Panc1 (cell line): ENCODE data around the gene OVAAL. TPM values are rescaled to one million over a fixed set of nuclear protein-coding genes. Genes with fewer than 3 reads are reported as not detected.

Source experiments
- ATAC-seq: fragments of 200-7000 bp; cut with Tn5 transposase; 2 replicates; pipeline ENCODE4 v1.9.1; 2020; ENCODE audit warnings: mild to moderate bottlenecking, moderate library complexity
- BruUV-seq: library from RNA; stranded (reverse); fragments of 400-500 nt; replicated peaks from 2 replicates; lab custom pipeline; 2021; lab: Mats Ljungman, UMichigan
- CTCF ChIA-PET: fragments of 300-600 bp; sonication (Branson Sonifier 250); formaldehyde crosslinking; loops from one replicate; lab custom pipeline; 2022; ENCODE audit warnings: antibody characterized with exemption; lab: Charles Lee
- POLR2A ChIA-PET: fragments of 300-600 bp; sonication (Branson Sonifier 250); formaldehyde crosslinking; loops from one replicate; lab custom pipeline; 2022; ENCODE audit warnings: antibody characterized with exemption; lab: Charles Lee
- DNase-seq: peaks from one replicate; pipeline ENCODE4 v3.0.0-alpha.2; 2010; ENCODE audit warnings: low read depth, low spot score
- H3K27ac ChIP-seq: 2 replicates; pipeline ENCODE4 v1.5.1; 2011; ENCODE audit warnings: mild to moderate bottlenecking, low read length, inconsistent platforms
- H3K27me3 ChIP-seq: fragments of 200-500 bp; sonication (Bioruptor generic); 2 replicates; pipeline ENCODE4 v1.6.0; 2014; ENCODE audit warnings: low read length, inconsistent platforms; ENCODE audit not compliant: control insufficient read depth, insufficient read depth
- H3K36me3 ChIP-seq: fragments of 200-500 bp; sonication (Bioruptor generic); 2 replicates; pipeline ENCODE4 v1.5.1; 2014; ENCODE audit warnings: inconsistent platforms, mild to moderate bottlenecking, low read length, moderate library complexity; ENCODE audit not compliant: control insufficient read depth, insufficient read depth
- H3K4me1 ChIP-seq: 2 replicates; pipeline ENCODE4 v1.5.1; 2011; ENCODE audit warnings: inconsistent platforms, mild to moderate bottlenecking, low read length, moderate library complexity; ENCODE audit not compliant: control insufficient read depth, insufficient read depth
- H3K4me3 ChIP-seq, 2 experiments: 2 replicates each; pipeline ENCODE4 v1.5.1; 2011 to 2012; ENCODE audit warnings: low read depth in 2 of 2, low read length in 2 of 2, mild to moderate bottlenecking in 2 of 2, inconsistent platforms in 1 of 2, moderate library complexity in 1 of 2
- H3K9me3 ChIP-seq: fragments of 200-500 bp; sonication (Bioruptor generic); 2 replicates; pipeline ENCODE4 v1.5.1; 2014; ENCODE audit warnings: low read depth, mild to moderate bottlenecking, inconsistent platforms, low read length, moderate library complexity; ENCODE audit not compliant: control insufficient read depth, insufficient read depth
- CTCF ChIP-seq: fragments of 450-650 bp; IDR thresholded peaks from 2 replicates; pipeline ENCODE4 v1.5.1; 2017; ENCODE audit warnings: mild to moderate bottlenecking
- POLR2AphosphoS5 ChIP-seq: IDR thresholded peaks from 2 replicates; pipeline ENCODE4 v1.6.1; 2012; ENCODE audit warnings: mild to moderate bottlenecking, low read depth, low read length, moderate library complexity
- REST ChIP-seq, 2 experiments: IDR thresholded peaks; 2 replicates each; pipeline ENCODE4 v1.6.1; 2011 to 2012; ENCODE audit warnings: low read depth in 2 of 2, control low read depth in 1 of 2, low read length in 1 of 2, mild to moderate bottlenecking in 1 of 2, moderate library complexity in 1 of 2; ENCODE audit not compliant: insufficient read depth in 1 of 2
- SIN3A ChIP-seq: IDR thresholded peaks from 2 replicates; pipeline ENCODE4 v1.6.1; 2012; ENCODE audit warnings: low read depth, mild to moderate bottlenecking, low read length, moderate library complexity, borderline replicate concordance; ENCODE audit not compliant: insufficient read depth
- TCF7L2 ChIP-seq: IDR thresholded peaks from 2 replicates; pipeline ENCODE4 v1.6.1; 2011; ENCODE audit warnings: mild to moderate bottlenecking, low read depth, low read length, inconsistent platforms
- in situ Hi-C: cut with HindIII; loops from 2 replicates; pipeline ENCODE4 v1.10.0; 2016; ENCODE audit warnings: low sequenced_read_pairs, low pct_unique_long_range_greater_than_20kb
- intact Hi-C: fragments of 100-400 bp; cut with micrococcal nuclease; formaldehyde crosslinking; loops from one replicate; pipeline ENCODE4 v1.10.0; 2022; ENCODE audit not compliant: unreplicated experiment
- total RNA-seq: library from RNA; stranded (reverse); gene quantifications from one replicate; pipeline ENCODE4 v1.2.1, GENCODE V29; 2021; ENCODE audit not compliant: unreplicated experiment

Gene OVAAL
- total RNA-seq, 1 experiment from 2014 or later, result not detected

- POLR2A ChIA-PET, result no interaction called here
Observed at GRCh38 chr1:180572760-180573159, 14.0 kb downstream of the OVAAL start.

GRCh38 chr1:180574031-180574713 is 15.4 kb downstream of the OVAAL start:
- Histone ChIP-seq H3K27ac (no peak overlapping the region), H3K4me1 (no peaks in the 10 kb centered on the region), H3K4me3 (no peak overlapping the region), H3K27me3 (no peaks in the 10 kb centered on the region; the same call in 1 of the 2 replicates), H3K36me3 (no peaks in the 10 kb centered on the region), H3K9me3 (no peaks in the 10 kb centered on the region)
- intact Hi-C loops, result no loop called here
- POLR2A ChIA-PET, result no interaction called here
- in situ Hi-C loops, result no loop called here
- BruUV-seq, result no TSS peak
- CTCF ChIA-PET, result no interaction called here
- ATAC-seq, result no peak
- TF ChIP-seq SIN3A (no peak), REST (IDR thresholded peaks at IDR 0.05; ENCODE audit: insufficient read depth in 1 of 2, low read depth in 2 of 2, low read length in 1 of 2) (no peak), CTCF (no peak), TCF7L2 (no peak), POLR2AphosphoS5 (no peak)
- DNase-seq, result no peak

More at GRCh38 chr1:180572760-180573159, 14.0 kb downstream of the OVAAL start:
- CTCF ChIA-PET, result no interaction called here
- H3K4me1 ChIP-seq, result no peaks in the 10 kb centered on the region
- H3K4me3 ChIP-seq, result no peak overlapping the region
- no peaks in the 10 kb centered on the region for H3K9me3 ChIP-seq
- ATAC-seq (no peak), DNase-seq (no peak)
- H3K36me3 ChIP-seq, result no peaks in the 10 kb centered on the region
- H3K27me3 ChIP-seq, result no peaks in the 10 kb centered on the region; the same call in 1 of the 2 replicates
- intact Hi-C loops (no loop called here), in situ Hi-C loops (no loop called here)
- no peak overlapping the region for H3K27ac ChIP-seq
- TF ChIP-seq POLR2AphosphoS5 (no peak), TCF7L2 (no peak), SIN3A (no peak)
- no TSS peak for BruUV-seq

- POLR2A ChIA-PET, result no interaction called here
- no peak for ATAC-seq
Observed at GRCh38 chr1:180577361-180577760, 18.6 kb downstream of the OVAAL start.

More at GRCh38 chr1:180577361-180577760, 18.6 kb downstream of the OVAAL start:
- no peak overlapping the region for H3K4me3 ChIP-seq
- no TSS peak for BruUV-seq
- H3K9me3 ChIP-seq, result no peaks in the 10 kb centered on the region
- DNase-seq, result no peak
- no peaks in the 10 kb centered on the region for H3K4me1 ChIP-seq
- intact Hi-C loops (no loop called here), in situ Hi-C loops (no loop called here)
- CTCF ChIA-PET, result no interaction called here
- H3K27ac ChIP-seq, result no peak overlapping the region
- H3K27me3 ChIP-seq, result no peaks in the 10 kb centered on the region; the same call in 1 of the 2 replicates
- H3K36me3 ChIP-seq, result no peaks in the 10 kb centered on the region
- TF ChIP-seq TCF7L2 (no peak), REST (IDR thresholded peaks at IDR 0.05; ENCODE audit: insufficient read depth in 1 of 2, low read depth in 2 of 2, low read length in 1 of 2) (no peak), SIN3A (no peak), CTCF (no peak), POLR2AphosphoS5 (no peak)
